IMR-90 (cell line): ENCODE data around the gene PDX1. TPM values are rescaled to one million over a fixed set of nuclear protein-coding genes. Genes with fewer than 3 reads are reported as not detected.

Experiments
- ATAC-seq: fragments of 200-7000 bp; cut with Tn5 transposase; 2 replicates; pipeline ENCODE4 v1.9.1; 2020; ENCODE audit warnings: low read depth, mild to moderate bottlenecking, moderate library complexity
- BruUV-seq: library from RNA; stranded (reverse); fragments of 400-500 nt; replicated peaks from 2 replicates; lab custom pipeline; 2021; lab: Mats Ljungman, UMichigan
- CTCF ChIA-PET: fragments of 300-600 bp; formaldehyde crosslinking; extraction: SDS; loops from one replicate; lab custom pipeline; 2021; ENCODE audit warnings: antibody characterized with exemption; lab: Yijun Ruan, JAX
- POLR2A ChIA-PET: fragments of 300-600 bp; sonication (Branson Sonifier 250); formaldehyde crosslinking; loops from one replicate; lab custom pipeline; 2022; ENCODE audit warnings: antibody characterized with exemption; ENCODE audit not compliant: unreplicated experiment; lab: Charles Lee
- DNase-seq: peaks from one replicate; pipeline ENCODE4 v3.0.0; 2013
- H2AFZ ChIP-seq: replicated peaks from 2 replicates; pipeline ENCODE3; 2013; ENCODE audit warnings: low read length, mild to moderate bottlenecking; ENCODE audit not compliant: poor library complexity
- H2AK5ac ChIP-seq: 2 replicates; pipeline ENCODE4 v1.6.1; 2013; ENCODE audit warnings: low read depth, low read length, inconsistent platforms
- H2AK9ac ChIP-seq: replicated peaks from 2 replicates; pipeline ENCODE3; 2013; ENCODE audit warnings: mild to moderate bottlenecking, low read depth, low read length, moderate library complexity; ENCODE audit not compliant: poor library complexity
- H2BK120ac ChIP-seq: 2 replicates; pipeline ENCODE4 v1.6.1; 2013; ENCODE audit warnings: low read depth, low read length, inconsistent platforms
- H2BK15ac ChIP-seq: 3 replicates; pipeline ENCODE4 v1.6.1; 2013; ENCODE audit warnings: low read depth, low read length, inconsistent platforms
- H2BK20ac ChIP-seq: 2 replicates; pipeline ENCODE4 v1.6.1; 2013; ENCODE audit warnings: low read depth, mild to moderate bottlenecking, inconsistent platforms, low read length, moderate library complexity
- H2BK5ac ChIP-seq: 2 replicates; pipeline ENCODE4 v1.6.1; 2013; ENCODE audit warnings: mild to moderate bottlenecking, low read depth, low read length, inconsistent platforms; ENCODE audit not compliant: poor library complexity, severe bottlenecking
- H3K14ac ChIP-seq: replicated peaks from 2 replicates; pipeline ENCODE4 v1.6.1; 2013; ENCODE audit warnings: low read depth, low read length, inconsistent platforms
- H3K18ac ChIP-seq: 2 replicates; pipeline ENCODE4 v1.6.1; 2013; ENCODE audit warnings: low read depth, low read length, control low read depth
- H3K23ac ChIP-seq: 2 replicates; pipeline ENCODE4 v1.6.1; 2013; ENCODE audit warnings: low read depth, low read length, inconsistent platforms
- H3K27ac ChIP-seq: 2 replicates; pipeline ENCODE4 v1.5.1; 2013; ENCODE audit warnings: mild to moderate bottlenecking, control low read depth, low read length; ENCODE audit not compliant: insufficient read depth
- H3K27me3 ChIP-seq: 2 replicates; pipeline ENCODE4 v1.6.1; 2013; ENCODE audit warnings: low read length; ENCODE audit not compliant: control insufficient read depth, insufficient read depth
- H3K36me3 ChIP-seq: 2 replicates; pipeline ENCODE4 v1.6.1; 2013; ENCODE audit warnings: low read length, mixed read lengths; ENCODE audit not compliant: control insufficient read depth, insufficient read depth
- H3K4ac ChIP-seq: 2 replicates; pipeline ENCODE4 v1.6.1; 2013; ENCODE audit warnings: low read depth, low read length, inconsistent platforms
- H3K4me1 ChIP-seq: 2 replicates; pipeline ENCODE4 v1.6.1; 2013; ENCODE audit warnings: low read length, mixed read lengths; ENCODE audit not compliant: control insufficient read depth, insufficient read depth
- H3K4me2 ChIP-seq: 2 replicates; pipeline ENCODE4 v1.6.1; 2013; ENCODE audit warnings: low read depth, mild to moderate bottlenecking, control low read depth, low read length, moderate library complexity
- H3K4me3 ChIP-seq: 2 replicates; pipeline ENCODE4 v1.5.1; 2013; ENCODE audit warnings: low read depth, mild to moderate bottlenecking, control low read depth, low read length, moderate library complexity; ENCODE audit not compliant: insufficient read depth
- H3K56ac ChIP-seq: 2 replicates; pipeline ENCODE4 v1.6.1; 2013; ENCODE audit warnings: low read length, inconsistent platforms; ENCODE audit not compliant: insufficient read depth; ENCODE audit errors: extremely low read depth
- H3K79me1 ChIP-seq, 2 experiments: 2 replicates each; pipeline ENCODE4 v1.6.1; 2013; ENCODE audit warnings: low read length in 2 of 2, inconsistent platforms in 1 of 2, low read depth in 1 of 2
- H3K9ac ChIP-seq: 2 replicates; pipeline ENCODE4 v1.6.1; 2013; ENCODE audit warnings: low read depth, low read length, control low read depth
- H3K9me1 ChIP-seq: 2 replicates; pipeline ENCODE4 v1.6.1; 2013; ENCODE audit warnings: low read length, inconsistent platforms; ENCODE audit not compliant: insufficient read depth
- H3K9me3 ChIP-seq: 2 replicates; pipeline ENCODE4 v1.6.1; 2013; ENCODE audit warnings: low read length; ENCODE audit not compliant: control insufficient read depth, insufficient read depth
- H4K20me1 ChIP-seq: 2 replicates; pipeline ENCODE4 v1.6.1; 2013; ENCODE audit warnings: low read length, inconsistent platforms; ENCODE audit not compliant: insufficient read depth
- H4K5ac ChIP-seq: 2 replicates; pipeline ENCODE4 v1.6.1; 2013; ENCODE audit warnings: mild to moderate bottlenecking, low read depth, low read length, control low read depth
- H4K8ac ChIP-seq, 2 experiments: 2 replicates each; pipeline ENCODE4 v1.6.1; 2013; ENCODE audit warnings: low read depth in 2 of 2, low read length in 2 of 2, control low read depth in 1 of 2, inconsistent platforms in 1 of 2
- H4K91ac ChIP-seq: 2 replicates; pipeline ENCODE4 v1.6.1; 2013; ENCODE audit warnings: low read depth, low read length, inconsistent platforms; ENCODE audit not compliant: insufficient read depth
- BHLHE40 ChIP-seq: fragments of 150-350 bp; IDR thresholded peaks from 2 replicates; pipeline ENCODE4 v1.6.1; 2016; ENCODE audit warnings: mild to moderate bottlenecking, low read depth, low read length
- ELK1 ChIP-seq: fragments of 150-350 bp; IDR thresholded peaks from 2 replicates; pipeline ENCODE4 v1.6.1; 2016; ENCODE audit warnings: low read depth, mild to moderate bottlenecking, low read length, moderate library complexity, borderline replicate concordance
- MAZ ChIP-seq: IDR thresholded peaks from 2 replicates; pipeline ENCODE4 v1.6.1; 2012; ENCODE audit warnings: low read depth, mild to moderate bottlenecking, low read length, improper control_type of control experiment, moderate library complexity, borderline replicate concordance
- POLR2A ChIP-seq: IDR thresholded peaks from 2 replicates; pipeline ENCODE4 v1.6.1; 2012; ENCODE audit warnings: mild to moderate bottlenecking, low read depth, low read length
- RAD21 ChIP-seq: IDR thresholded peaks from 2 replicates; pipeline ENCODE4 v1.6.1; 2012; ENCODE audit warnings: low read length, improper control_type of control experiment
- RFX5 ChIP-seq: IDR thresholded peaks from 2 replicates; pipeline ENCODE4 v1.8.0; 2012; ENCODE audit warnings: low read depth, mild to moderate bottlenecking, low read length, moderate library complexity
- WGBS, 2 experiments: methylation state at CpG; one replicate each; pipeline versions ENCODE4 v1.1.5 to v1.1.7; 2013; ENCODE audit warnings: missing lambda C conversion rate in 2 of 2; ENCODE audit not compliant: insufficient read length in 1 of 2; ENCODE audit errors: extremely low coverage in 2 of 2; 5-methylcytosine and 5-hydroxymethylcytosine counted together
- dilution Hi-C: fragments of 300-500 bp; cut with HindIII; formaldehyde crosslinking; loops from one replicate; pipeline ENCODE4 v1.14.3; 2018; ENCODE audit warnings: low sequenced_read_pairs; ENCODE audit not compliant: unreplicated experiment
- in situ Hi-C: fragments of 300-500 bp; cut with MboI; formaldehyde crosslinking; loops from 3 replicates; pipeline ENCODE4 v1.14.3; 2019; ENCODE audit warnings: low sequenced_read_pairs, inconsistent platforms, mixed read lengths
- intact Hi-C: fragments of 100-400 bp; cut with micrococcal nuclease; formaldehyde crosslinking; loops from 2 replicates; pipeline ENCODE4 v1.10.0; 2022
- polyA plus RNA-seq, 3 experiments: library from polyadenylated mRNA; depleted of rRNA; stranded (reverse); fragments of >200 nt; gene quantifications; 2 replicates each; pipeline ENCODE4 v1.2.3, GENCODE V29; 2012; ENCODE audit warnings: low replicate concordance in 1 of 3
- total RNA-seq: library from RNA; depleted of rRNA; stranded (reverse); fragments of >200 nt; gene quantifications from 2 replicates; pipeline ENCODE4 v1.2.3, GENCODE V29; 2012
- TF ChIP-seq, protein P1 (sequence below): conservative IDR thresholded peaks from 2 replicates; pipeline ENCODE4 v1.5.1; 2012; ENCODE audit warnings: mild to moderate bottlenecking, low read depth, low read length, improper control_type of control experiment

PDX1 gene
- total and polyA plus RNA-seq, 2 of the 4 experiments (the other 2 are of a cell fraction), result not detected

- in situ Hi-C loops, result no loop called here
- H2AK9ac ChIP-seq, result no peak overlapping the region
- H4K20me1 ChIP-seq, result no peaks in the 10 kb centered on the region
- ChIA-PET CTCF (interaction anchor here (0.6 kb wide), 1 partner anchor 471 kb away, joined by 5 read pairs; no protein-coding TSS in a partner anchor), POLR2A (no interaction called here)
- H3K4me2 ChIP-seq, result no peak overlapping the region
- H3K79me1 ChIP-seq, result no peaks in the 10 kb centered on the region
- no peak for TF ChIP-seq POLR2A
- no peak for TF ChIP-seq MAZ
- TF ChIP-seq ELK1, result no peak
- TF ChIP-seq RFX5, result no peak
- TF ChIP-seq, protein P1, sequence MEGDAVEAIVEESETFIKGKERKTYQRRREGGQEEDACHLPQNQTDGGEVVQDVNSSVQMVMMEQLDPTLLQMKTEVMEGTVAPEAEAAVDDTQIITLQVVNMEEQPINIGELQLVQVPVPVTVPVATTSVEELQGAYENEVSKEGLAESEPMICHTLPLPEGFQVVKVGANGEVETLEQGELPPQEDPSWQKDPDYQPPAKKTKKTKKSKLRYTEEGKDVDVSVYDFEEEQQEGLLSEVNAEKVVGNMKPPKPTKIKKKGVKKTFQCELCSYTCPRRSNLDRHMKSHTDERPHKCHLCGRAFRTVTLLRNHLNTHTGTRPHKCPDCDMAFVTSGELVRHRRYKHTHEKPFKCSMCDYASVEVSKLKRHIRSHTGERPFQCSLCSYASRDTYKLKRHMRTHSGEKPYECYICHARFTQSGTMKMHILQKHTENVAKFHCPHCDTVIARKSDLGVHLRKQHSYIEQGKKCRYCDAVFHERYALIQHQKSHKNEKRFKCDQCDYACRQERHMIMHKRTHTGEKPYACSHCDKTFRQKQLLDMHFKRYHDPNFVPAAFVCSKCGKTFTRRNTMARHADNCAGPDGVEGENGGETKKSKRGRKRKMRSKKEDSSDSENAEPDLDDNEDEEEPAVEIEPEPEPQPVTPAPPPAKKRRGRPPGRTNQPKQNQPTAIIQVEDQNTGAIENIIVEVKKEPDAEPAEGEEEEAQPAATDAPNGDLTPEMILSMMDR, result no peak
- no peak for TF ChIP-seq RAD21
- TF ChIP-seq BHLHE40, result no peak
- dilution Hi-C loops, result no loop called here
- no peak overlapping the region for H3K56ac ChIP-seq
- no peak overlapping the region for H2BK15ac ChIP-seq
- no TSS peak for BruUV-seq
- no peak overlapping the region for H3K23ac ChIP-seq
- H2BK20ac ChIP-seq, result no peak overlapping the region
- no peaks in the 10 kb centered on the region for H3K9me1 ChIP-seq
- H2BK120ac ChIP-seq, result no peak overlapping the region
- WGBS, 2 experiments, result 70% methylated on average over 4 of the region's 10 CpGs; no CpG with 5 or more reads in 1 of the 2 experiments
- H3K9me3 ChIP-seq, result peaks cover 10% of the 10 kb centered on the region; the same call in 1 of the 2 replicates
- no peak overlapping the region for H4K5ac ChIP-seq
- H3K27me3 ChIP-seq, result peaks cover 55% of the 10 kb centered on the region
- no peak overlapping the region for H2AFZ ChIP-seq
- H4K91ac ChIP-seq, result no peak overlapping the region
- H3K4me3 ChIP-seq, result no peak overlapping the region
- ATAC-seq (no peak), DNase-seq (no peak)
- H3K14ac ChIP-seq, result no peak overlapping the region
- H3K4me1 ChIP-seq, result peaks cover under 1% of the 10 kb centered on the region; the same call in 1 of the 2 replicates
- H2AK5ac ChIP-seq, result no peak overlapping the region
- H3K27ac ChIP-seq, result no peak overlapping the region
- no peak overlapping the region for H3K4ac ChIP-seq
- no peak overlapping the region for H3K9ac ChIP-seq
- no peak overlapping the region for H2BK5ac ChIP-seq
- intact Hi-C loops, result no loop called here
- no peaks in the 10 kb centered on the region for H3K36me3 ChIP-seq
- H4K8ac ChIP-seq, result no peak overlapping the region
- H3K18ac ChIP-seq, result no peak overlapping the region
Observed at GRCh38 chr13:27915301-27916207, 4.2 kb upstream of the PDX1 start.
